ENCODE results near the gene CLASP1.
"Not testable (repeated sequence)": the region's sequence is repeated elsewhere in the genome, so short reads cannot be mapped to it uniquely, and the experiment has no call there.

Gene CLASP1

GRCh38 chr2:121298476-121298875 is 350.8 kb downstream of the CLASP1 start:
- DNase-seq, result no peak

DNA sequence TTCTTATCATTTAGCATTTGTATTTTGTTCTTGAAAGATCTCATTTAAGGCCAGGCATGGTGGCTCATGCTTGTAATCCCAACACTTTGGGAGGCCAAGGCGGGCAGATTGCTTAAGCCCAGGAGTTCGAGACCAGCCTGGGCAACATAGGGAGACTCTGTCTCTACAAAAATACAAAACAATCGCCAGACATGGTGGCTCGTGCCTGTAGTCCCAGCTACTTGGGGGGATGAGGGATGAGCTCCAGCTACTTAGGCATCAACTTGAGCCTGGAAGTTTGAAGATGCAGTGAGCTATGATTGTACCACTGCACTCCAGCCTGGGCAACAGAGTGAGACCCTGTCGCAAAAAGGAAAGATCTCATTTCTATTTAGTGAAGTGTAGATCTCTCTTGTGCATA is 351.4 kb downstream of the CLASP1 start:
- DNase-seq, result not testable (repeated sequence)

- DNase-seq, result peak; percentile 79
These were observed 351.9 kb downstream of the CLASP1 start for GRCh38 chr2:121297217-121297830.

GRCh38 chr2:121295911-121296650 is 353.2 kb downstream of the CLASP1 start:
- no peak for DNase-seq

DNA sequence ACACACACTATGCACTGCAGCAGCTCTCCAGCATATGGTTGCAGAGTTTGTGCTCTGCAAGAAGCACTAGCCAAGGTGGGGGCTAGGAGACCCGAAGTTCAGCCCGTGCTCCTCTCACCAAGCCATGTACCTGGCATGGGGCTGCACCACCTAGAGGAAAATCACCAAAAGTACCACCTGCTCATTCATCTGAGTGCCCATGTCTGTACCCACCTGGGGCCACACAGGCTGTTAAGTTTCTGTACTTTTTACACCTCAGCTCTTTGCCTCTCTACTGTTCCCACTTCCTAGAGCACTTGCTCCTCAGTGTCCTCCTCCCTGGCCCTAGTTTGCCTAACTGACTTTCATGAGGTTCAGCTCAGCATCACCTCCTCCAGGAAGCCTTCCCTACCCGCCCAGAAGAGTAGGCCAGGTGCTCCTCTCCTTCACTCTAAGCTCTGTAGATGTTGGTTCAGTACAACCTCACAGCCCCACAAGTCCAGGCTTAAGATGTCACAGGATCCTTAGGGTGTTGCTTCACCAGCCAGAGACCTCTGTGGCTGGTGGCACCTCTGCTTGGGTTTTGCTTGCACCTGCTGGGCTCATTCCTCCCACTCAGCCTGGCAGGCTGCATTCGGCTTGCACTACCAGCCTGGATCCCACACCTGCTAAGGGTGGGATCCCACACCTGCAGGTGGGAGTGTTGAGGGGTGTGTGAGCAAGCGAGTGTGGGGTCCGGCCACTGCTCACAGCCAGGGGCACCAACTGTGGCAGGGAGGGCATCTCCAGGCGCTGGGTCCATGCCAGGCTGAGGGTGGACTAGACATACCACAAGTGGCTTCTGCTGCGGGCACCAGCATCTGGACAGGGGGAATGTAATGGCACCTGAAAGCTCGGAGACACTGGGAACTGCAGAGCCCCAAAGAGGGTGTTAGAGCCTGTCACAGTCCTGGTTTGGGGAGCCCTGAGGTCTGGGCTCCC is 354.1 kb downstream of the CLASP1 start:
- no peak for DNase-seq

GRCh38 chr2:121293450-121294325 is 355.6 kb downstream of the CLASP1 start:
- DNase-seq, result no peak

DNA sequence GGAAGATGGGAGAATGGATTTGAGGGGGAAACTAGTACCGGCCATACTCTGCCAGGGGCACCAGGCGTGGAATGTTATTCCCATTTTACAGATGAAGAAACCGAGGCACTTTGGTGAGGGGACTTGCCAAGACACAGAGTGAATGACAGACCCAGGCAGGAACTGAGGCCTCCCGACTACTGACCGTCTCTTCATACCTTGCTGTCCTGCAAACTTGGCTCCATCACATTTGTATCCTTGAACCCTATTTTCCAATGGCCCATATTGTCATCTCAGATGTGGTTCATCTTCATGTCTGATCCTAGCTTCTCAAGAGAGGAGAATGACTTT is 358.0 kb downstream of the CLASP1 start:
- no peak for DNase-seq

GRCh38 chr2:121289271-121289670 is 360.0 kb downstream of the CLASP1 start:
- DNase-seq, result no peak

- DNase-seq, result no peak
These were observed 360.6 kb downstream of the CLASP1 start for GRCh38 chr2:121288454-121289231.

GRCh38 chr2:121287956-121288355 is 361.3 kb downstream of the CLASP1 start:
- DNase-seq, result no peak
